ENCODE measurements around the gene ACOX3. TPM values are rescaled to one million over a fixed set of nuclear protein-coding genes. Genes with fewer than 3 reads are reported as not detected.

The ACOX3 gene
- total RNA-seq, 4 donors from 2014 or later: 17.3 to 36.0 (median 24.5) TPM

- no peak for TF ChIP-seq POLR2A (IDR thresholded peaks at IDR 0.05)
- peak in 1 of 2 donors; percentile 64 for TF ChIP-seq EP300 (IDR thresholded peaks at IDR 0.05)
- no peak for TF ChIP-seq CTCF (IDR thresholded peaks at IDR 0.05)
- Histone ChIP-seq H3K27me3 (no peaks in the 10 kb centered on the region), H3K36me3 (no peaks in the 10 kb centered on the region), H3K27ac (peak overlapping the region; percentile 26 to 65 (median 56)), H3K4me3 (no peak overlapping the region), H3K9me3 (peaks cover 0 to 10% (median under 1%) of the 10 kb centered on the region in 4 donors), H3K4me1 (peaks cover 0 to 16% (median 6%) of the 10 kb centered on the region in 4 donors)
- peak; percentile 61 to 68 for DNase-seq (ENCODE audit: low spot score in 2 of 2)
- WGBS, 2 donors: 34 to 37% methylated on average over 8 of the region's 8 CpGs
Observed at GRCh38 chr4:8340781-8341241, 99.7 kb downstream of the ACOX3 start.

- H3K27ac ChIP-seq: no peak overlapping the region
- no peak for DNase-seq (ENCODE audit: low spot score in 2 of 2)
- no peak overlapping the region for H3K4me3 ChIP-seq
- WGBS, 2 donors: 64 to 66% methylated on average over 4 of the region's 4 CpGs
- H3K9me3 ChIP-seq: peaks cover 0 to 16% (median 1%) of the 10 kb centered on the region in 4 donors
- TF ChIP-seq POLR2A (IDR thresholded peaks at IDR 0.05) (no peak), CTCF (IDR thresholded peaks at IDR 0.05) (no peak), EP300 (IDR thresholded peaks at IDR 0.05) (no peak)
- peaks cover 0 to 12% (median 6%) of the 10 kb centered on the region in 4 donors for H3K4me1 ChIP-seq
- H3K36me3 ChIP-seq: no peaks in the 10 kb centered on the region
- no peaks in the 10 kb centered on the region for H3K27me3 ChIP-seq
Observed at GRCh38 chr4:8338351-8338961, 102.1 kb downstream of the ACOX3 start.

DNA sequence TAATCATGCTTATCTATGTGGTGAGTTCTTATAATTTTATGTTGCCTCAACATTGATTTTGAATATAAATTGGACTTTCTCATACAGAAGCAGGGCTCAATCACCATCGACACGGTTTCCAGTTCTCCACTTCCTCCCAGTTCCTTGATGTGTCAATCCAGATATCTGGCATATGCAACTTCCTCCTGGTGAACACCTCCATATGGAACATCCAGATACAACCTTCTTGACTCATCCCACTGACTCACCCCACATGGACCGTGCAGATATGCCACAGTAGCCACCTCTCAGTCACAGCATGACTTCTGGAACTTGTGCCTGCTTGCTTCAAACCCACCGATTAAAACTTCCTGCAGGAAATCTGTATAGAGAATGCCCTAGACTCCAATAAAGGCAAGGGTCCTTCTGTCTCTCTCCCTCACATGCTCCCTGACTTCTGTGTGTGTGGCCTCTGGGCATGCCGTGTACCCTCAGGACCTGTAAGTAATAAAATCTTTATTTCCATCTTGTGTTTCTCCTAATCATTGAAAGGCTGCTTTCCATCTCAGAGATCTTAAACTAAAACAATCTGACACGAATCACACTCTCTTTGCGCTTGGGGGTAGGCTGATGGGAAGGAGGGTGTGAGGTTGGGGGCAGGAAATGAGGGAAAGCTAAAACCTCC, 104.0 kb downstream of the ACOX3 start:
- TF ChIP-seq CTCF (IDR thresholded peaks at IDR 0.05) (no peak), EP300 (IDR thresholded peaks at IDR 0.05) (no peak), POLR2A (IDR thresholded peaks at IDR 0.05) (no peak)
- Histone ChIP-seq H3K27me3 (no peaks in the 10 kb centered on the region), H3K36me3 (no peaks in the 10 kb centered on the region), H3K27ac (no peak overlapping the region), H3K4me3 (no peak overlapping the region), H3K4me1 (peaks cover 0 to 7% (median 3%) of the 10 kb centered on the region in 4 donors), H3K9me3 (peaks cover 0 to 20% (median 1%) of the 10 kb centered on the region in 4 donors)
- WGBS, 2 donors: 76 to 87% methylated on average over 7 of the region's 7 CpGs
- DNase-seq (ENCODE audit: low spot score in 2 of 2): no peak

- 92 to 97% methylated on average over 2 of the region's 2 CpGs for WGBS, 2 donors
- H3K27me3 ChIP-seq: no peaks in the 10 kb centered on the region
- H3K9me3 ChIP-seq: peaks cover 0 to 20% (median 1%) of the 10 kb centered on the region in 4 donors
- H3K36me3 ChIP-seq: no peaks in the 10 kb centered on the region
- no peak for TF ChIP-seq CTCF (IDR thresholded peaks at IDR 0.05)
- TF ChIP-seq EP300 (IDR thresholded peaks at IDR 0.05): no peak
- TF ChIP-seq POLR2A (IDR thresholded peaks at IDR 0.05): no peak
- no peak for DNase-seq (ENCODE audit: low spot score in 2 of 2)
- H3K4me3 ChIP-seq: no peak overlapping the region
- no peak overlapping the region for H3K27ac ChIP-seq
- H3K4me1 ChIP-seq: no peaks in the 10 kb centered on the region
Observed at GRCh38 chr4:8335848-8336247, 104.7 kb downstream of the ACOX3 start.
